IgD-negative memory B cell (primary cell): Measurements from ENCODE around the gene INTS7. TPM values are rescaled to one million over a fixed set of nuclear protein-coding genes. Genes with fewer than 3 reads are reported as not detected.
"Not testable (repeated sequence)": the region's sequence is repeated elsewhere in the genome, so short reads cannot be mapped to it uniquely, and the experiment has no call there.

Experiments used
- H3K27ac Mint-ChIP-seq, 3 donors: one replicate each; pipeline ENCODE4 v1.8.0; 2020 to 2022; ENCODE audit warnings: mild to moderate bottlenecking in 3 of 3, mixed read lengths in 3 of 3, moderate library complexity in 1 of 3
- H3K27me3 Mint-ChIP-seq: one replicate; pipeline ENCODE4 v1.8.0; 2021; ENCODE audit warnings: mixed read lengths
- H3K36me3 Mint-ChIP-seq: one replicate; pipeline ENCODE4 v1.8.0; 2020; ENCODE audit warnings: mild to moderate bottlenecking, mixed read lengths
- H3K4me1 Mint-ChIP-seq, 3 donors: one replicate each; pipeline ENCODE4 v1.8.0; 2020 to 2022; ENCODE audit warnings: mixed read lengths in 3 of 3, mild to moderate bottlenecking in 1 of 3
- H3K4me3 Mint-ChIP-seq, 4 donors: one replicate each; pipeline ENCODE4 v1.8.0; 2020 to 2022; ENCODE audit warnings: mild to moderate bottlenecking in 4 of 4, mixed read lengths in 4 of 4, moderate library complexity in 3 of 4
- H3K9me3 Mint-ChIP-seq, 3 donors: one replicate each; pipeline ENCODE4 v1.8.0; 2020 to 2021; ENCODE audit warnings: mixed read lengths in 3 of 3, mild to moderate bottlenecking in 1 of 3
- polyA plus RNA-seq: library from polyadenylated mRNA; unstranded; fragments of 300-500 nt; fragmentation: Illumina TruSeq; gene quantifications from one replicate; pipeline ENCODE4 v1.2.3, GENCODE V29; 2021

INTS7 gene
- polyA plus RNA-seq, 1 donor from 2014 or later: 14.1 TPM

DNA sequence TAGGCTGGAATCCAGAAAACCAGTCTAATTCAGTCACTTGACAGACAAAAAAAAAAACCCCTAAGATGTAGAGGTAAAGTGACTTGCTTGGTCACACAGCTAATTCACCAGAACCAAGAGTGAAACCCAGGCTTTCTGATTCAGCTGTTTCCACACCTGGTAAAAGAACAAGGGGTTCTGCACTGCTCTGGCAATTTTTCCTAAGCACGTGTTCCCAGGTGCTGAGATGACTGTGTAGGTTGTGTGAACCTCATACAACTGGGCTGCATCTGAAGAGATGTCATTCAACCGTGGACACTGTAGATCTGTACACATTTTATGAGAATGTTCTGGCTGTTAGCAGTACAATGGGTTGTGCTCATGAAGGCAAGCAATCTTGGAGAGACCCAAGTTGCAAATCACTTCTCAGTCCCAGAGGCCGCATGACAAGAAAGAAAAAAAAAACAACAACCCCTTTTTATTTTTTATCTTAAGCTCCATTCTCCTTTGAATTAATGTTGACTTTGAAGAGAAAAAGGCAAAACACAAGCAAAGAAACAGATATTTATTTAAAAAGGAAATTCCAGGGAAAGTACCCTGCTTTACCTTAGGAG is 95.4 kb downstream of the INTS7 start:
- Mint-ChIP-seq H3K27me3 (no peaks in the 10 kb centered on the region), H3K9me3 (no peaks in the 10 kb centered on the region), H3K4me3 (peak overlapping the region in 1 of 4 donors; percentile 52), H3K27ac (peak overlapping the region; percentile 19 to 74 (median 35)), H3K4me1 (peaks cover 25 to 35% (median 32%) of the 10 kb centered on the region in 3 donors), H3K36me3 (peaks cover 2% of the 10 kb centered on the region)

DNA sequence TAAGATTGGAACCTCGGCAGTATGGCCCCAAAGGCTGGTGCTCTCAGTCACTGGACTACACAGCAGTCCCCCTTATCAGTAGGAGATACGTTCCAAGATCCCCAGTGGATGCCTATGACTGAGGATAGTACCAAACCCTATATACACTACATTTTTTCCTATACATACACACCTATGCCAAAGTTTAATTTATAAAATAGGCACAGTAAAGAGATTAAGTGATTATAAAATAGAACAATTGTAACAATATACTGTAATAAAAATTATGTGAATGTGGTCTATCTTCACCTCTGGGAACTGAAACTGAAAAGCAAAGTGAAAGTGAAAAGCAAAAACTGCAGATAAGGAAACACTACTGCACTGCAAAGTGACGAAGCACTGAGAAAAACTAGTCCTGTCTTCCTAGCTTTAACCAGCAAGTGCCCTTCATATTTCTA is 96.8 kb downstream of the INTS7 start:
- Mint-ChIP-seq H3K4me1 (peaks cover 29 to 44% (median 30%) of the 10 kb centered on the region in 3 donors), H3K4me3 (peak overlapping the region in 3 of 4 donors; percentile 28 to 75 (median 72))

DNA sequence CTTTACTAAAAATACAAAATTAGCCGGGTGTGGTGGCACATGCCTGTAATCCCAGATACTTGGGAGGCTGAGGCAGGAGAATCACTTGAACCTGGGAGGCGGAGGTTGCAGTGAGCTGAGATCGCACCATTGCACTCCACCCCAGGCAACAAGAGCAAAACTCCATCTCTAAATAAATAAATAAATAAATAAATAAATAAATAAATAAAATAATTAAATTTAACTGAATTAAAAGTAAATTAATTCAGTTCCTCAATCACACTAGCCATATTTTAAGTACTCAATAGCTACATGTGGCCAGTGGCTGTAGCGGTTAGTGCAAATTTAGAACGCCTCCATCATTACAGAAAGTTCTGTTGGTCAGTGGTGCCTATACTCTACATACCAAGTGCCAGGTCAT is 97.9 kb downstream of the INTS7 start:
- not testable (repeated sequence) for H3K9me3 Mint-ChIP-seq, H3K4me3 Mint-ChIP-seq, H3K27ac Mint-ChIP-seq, H3K27me3 Mint-ChIP-seq, H3K36me3 Mint-ChIP-seq
- H3K4me1 Mint-ChIP-seq: peaks cover 30 to 40% (median 30%) of the 10 kb centered on the region in 3 donors

More for the DNA sequence above, 96.8 kb downstream of the INTS7 start:
- Mint-ChIP-seq H3K9me3 (no peaks in the 10 kb centered on the region), H3K27ac (peak overlapping the region in 2 of 3 donors; percentile 8 to 59), H3K36me3 (peaks cover 2% of the 10 kb centered on the region), H3K27me3 (no peaks in the 10 kb centered on the region)

DNA sequence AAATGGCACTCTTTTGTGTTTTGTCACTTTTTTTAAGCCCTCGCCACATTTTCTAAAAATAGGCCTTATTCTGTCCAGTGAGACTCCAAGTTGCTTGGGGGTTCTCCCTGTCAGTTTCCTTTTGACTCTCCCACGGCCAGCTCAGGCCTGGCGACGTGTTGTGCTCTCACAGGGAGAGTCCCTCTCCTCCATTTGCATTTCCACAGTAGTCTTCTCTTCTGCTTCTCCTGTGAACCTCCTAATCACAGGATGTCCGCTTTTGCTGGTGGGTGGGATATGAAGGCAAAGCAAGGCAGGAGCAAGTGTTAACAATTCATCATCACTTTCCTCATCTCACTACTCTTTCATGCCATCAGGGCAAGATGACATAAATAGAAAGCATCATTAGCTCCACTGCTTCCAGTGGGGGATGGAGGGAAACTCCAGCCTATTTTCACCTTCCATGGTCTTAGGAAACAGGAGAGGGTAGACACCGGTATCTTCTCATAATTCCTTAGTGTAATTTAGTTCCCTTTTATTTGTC is 99.8 kb downstream of the INTS7 start:
- H3K27ac Mint-ChIP-seq: peak overlapping the region in 1 of 3 donors; percentile 69

DNA sequence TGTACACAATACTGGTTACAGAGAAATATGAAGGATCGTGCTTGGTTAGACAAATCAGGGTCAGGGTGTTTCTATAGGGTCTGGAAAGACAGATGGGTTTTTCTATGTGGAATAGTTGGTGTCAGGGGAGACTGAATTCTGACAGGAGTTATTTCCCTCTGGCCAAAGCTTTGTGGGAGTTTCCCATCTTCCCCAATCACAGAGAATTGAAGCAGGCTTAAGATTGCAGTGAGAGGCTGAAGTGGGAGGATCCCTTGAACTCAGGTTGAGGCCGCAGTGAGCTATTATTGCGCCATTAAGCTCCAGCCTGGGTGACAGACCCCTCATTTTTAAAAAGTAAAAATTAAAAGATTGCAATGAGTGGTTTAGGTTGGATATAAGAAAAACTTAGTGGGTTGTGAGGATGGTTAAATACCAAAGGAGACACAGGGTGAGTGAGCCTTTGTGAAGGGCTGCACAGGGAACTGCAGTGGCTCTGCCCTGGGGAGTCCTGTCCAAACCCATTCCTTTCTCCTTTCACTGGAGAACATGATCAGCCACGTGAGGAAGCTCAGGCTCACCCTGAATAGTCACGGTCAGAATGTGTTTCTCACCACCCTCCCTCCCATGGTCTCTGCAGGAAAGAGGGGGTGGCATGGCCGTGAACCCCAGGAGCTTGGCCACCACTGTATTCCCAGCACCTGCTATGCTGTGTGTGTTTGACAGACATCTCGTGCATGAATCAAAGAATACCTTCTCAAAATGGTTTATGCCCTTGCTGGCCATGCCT is 101.2 kb downstream of the INTS7 start:
- Mint-ChIP-seq H3K9me3 (no peaks in the 10 kb centered on the region), H3K4me3 (no peak overlapping the region), H3K27ac (peak overlapping the region in 1 of 3 donors; percentile 3), H3K27me3 (no peaks in the 10 kb centered on the region), H3K4me1 (peaks cover 22 to 32% (median 27%) of the 10 kb centered on the region in 3 donors), H3K36me3 (peaks cover 2% of the 10 kb centered on the region)

More for the DNA sequence above, 99.8 kb downstream of the INTS7 start:
- H3K36me3 Mint-ChIP-seq: peaks cover 2% of the 10 kb centered on the region
- no peaks in the 10 kb centered on the region for H3K9me3 Mint-ChIP-seq
- H3K27me3 Mint-ChIP-seq: no peaks in the 10 kb centered on the region
- peak overlapping the region in 2 of 4 donors; percentile 0 to 58 for H3K4me3 Mint-ChIP-seq
- H3K4me1 Mint-ChIP-seq: peaks cover 29 to 37% (median 30%) of the 10 kb centered on the region in 3 donors

DNA sequence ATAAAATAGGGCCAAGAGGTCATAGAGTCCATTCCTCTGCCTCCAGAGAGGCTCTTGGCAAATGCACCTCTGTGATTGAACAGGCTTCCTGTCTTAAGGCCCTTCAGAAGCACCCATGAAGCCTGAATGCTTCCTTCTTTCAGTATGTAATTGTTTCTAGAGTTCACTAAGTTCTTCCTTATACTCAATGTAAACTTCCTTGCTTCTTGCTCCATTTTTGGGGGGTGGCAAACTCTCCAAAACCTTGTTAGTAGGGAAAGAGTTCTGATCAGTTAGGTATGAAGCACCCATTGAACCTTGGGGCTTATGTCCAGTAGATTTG is 102.5 kb downstream of the INTS7 start:
- peaks cover 2% of the 10 kb centered on the region for H3K36me3 Mint-ChIP-seq
- H3K4me1 Mint-ChIP-seq: peaks cover 13 to 28% (median 18%) of the 10 kb centered on the region in 3 donors
- H3K9me3 Mint-ChIP-seq: no peaks in the 10 kb centered on the region
- H3K4me3 Mint-ChIP-seq: no peak overlapping the region
- no peak overlapping the region for H3K27ac Mint-ChIP-seq
- H3K27me3 Mint-ChIP-seq: no peaks in the 10 kb centered on the region

DNA sequence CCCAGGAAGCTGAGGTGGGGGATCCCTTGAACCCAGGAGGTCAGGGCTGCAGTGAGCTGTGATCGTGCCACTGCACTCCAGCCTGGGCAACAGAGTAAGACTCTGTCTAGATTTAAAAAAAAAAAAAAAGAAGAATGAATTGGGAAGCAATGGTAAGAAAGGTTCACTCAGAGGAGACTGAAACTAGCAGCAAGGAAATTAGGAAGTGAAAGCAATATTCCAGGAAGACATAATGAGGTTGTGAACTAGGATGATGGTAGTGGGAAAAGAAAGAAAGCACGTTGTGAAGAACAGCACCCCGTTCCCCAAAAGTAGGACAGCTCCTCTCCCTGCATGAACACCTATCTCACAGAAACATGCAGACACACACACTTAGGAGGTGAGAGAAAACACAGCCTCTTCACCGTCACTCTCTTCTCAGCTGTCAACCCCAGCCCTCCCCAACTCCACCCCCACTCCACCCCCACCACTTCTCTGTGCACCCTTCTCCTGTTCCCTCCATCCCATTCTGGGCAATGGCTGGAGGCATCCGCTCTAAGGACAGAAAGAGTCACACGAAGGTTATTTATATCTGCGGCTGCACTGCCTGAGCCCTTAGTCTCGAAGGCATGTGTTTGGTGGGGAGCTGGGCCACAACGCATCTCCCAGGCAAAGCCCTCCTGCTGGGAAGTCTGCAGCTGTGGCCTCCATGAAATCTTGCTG is 103.0 kb downstream of the INTS7 start:
- Mint-ChIP-seq H3K36me3 (peaks cover 2% of the 10 kb centered on the region), H3K27me3 (no peaks in the 10 kb centered on the region), H3K4me1 (peaks cover 13 to 28% (median 18%) of the 10 kb centered on the region in 3 donors), H3K27ac (no peak overlapping the region), H3K4me3 (no peak overlapping the region), H3K9me3 (no peaks in the 10 kb centered on the region)

DNA sequence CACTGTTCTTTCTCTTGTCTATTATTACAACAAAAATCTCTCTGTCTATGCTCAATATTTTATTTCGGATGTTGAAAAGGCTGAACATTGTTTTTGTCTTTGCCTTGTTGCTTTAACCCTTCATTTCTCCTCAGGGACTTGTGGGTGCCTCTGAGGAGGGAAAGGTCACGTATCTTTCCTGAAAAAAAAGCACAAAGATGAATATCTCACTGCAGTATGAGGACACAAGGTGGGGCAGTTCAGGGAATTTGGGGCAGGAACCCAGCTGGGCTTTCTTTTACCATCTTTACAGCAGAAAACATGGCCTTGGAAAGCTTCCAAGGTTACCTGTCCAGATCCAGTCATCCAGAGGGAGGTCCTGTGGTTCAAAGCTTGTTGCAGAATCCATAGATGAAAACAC is 105.7 kb downstream of the INTS7 start:
- peak overlapping the region in 1 of 3 donors; percentile 31 for H3K27ac Mint-ChIP-seq
- peaks cover 2 to 18% (median 9%) of the 10 kb centered on the region in 3 donors for H3K4me1 Mint-ChIP-seq
- no peak overlapping the region for H3K4me3 Mint-ChIP-seq
- no peaks in the 10 kb centered on the region for H3K27me3 Mint-ChIP-seq
- peaks cover 2% of the 10 kb centered on the region for H3K36me3 Mint-ChIP-seq
- H3K9me3 Mint-ChIP-seq: no peaks in the 10 kb centered on the region

DNA sequence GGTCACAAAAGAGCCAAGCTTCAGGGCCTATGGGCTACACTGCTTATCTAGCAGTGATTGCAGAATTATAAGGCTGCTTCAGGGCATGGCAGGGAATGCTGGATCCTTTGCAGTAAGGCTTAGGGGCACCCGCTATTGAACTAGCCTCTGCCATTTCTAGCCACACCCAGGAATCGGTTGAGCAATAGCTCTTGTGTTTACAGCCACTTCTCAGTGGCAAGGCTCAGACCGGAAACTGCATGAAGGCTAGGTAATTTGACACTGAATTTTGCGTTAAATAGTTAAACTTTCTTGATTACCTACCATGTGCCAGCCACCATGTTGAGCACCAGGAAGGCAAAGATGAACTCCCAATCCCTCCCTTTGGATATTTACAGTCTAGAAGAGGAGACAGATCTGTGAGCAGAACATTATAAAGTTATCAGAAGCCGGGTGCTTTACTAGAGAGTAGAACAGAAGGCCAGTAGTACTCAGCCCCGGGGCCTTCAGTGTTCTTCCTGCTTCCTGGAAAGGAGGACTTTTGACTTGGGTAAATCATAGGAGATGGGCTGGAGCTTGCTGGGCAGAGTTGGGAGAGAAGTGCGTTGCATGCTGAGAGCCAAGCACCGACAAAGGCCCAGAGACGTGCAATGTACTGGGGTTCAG is 106.2 kb downstream of the INTS7 start:
- Mint-ChIP-seq H3K27me3 (no peaks in the 10 kb centered on the region), H3K9me3 (no peaks in the 10 kb centered on the region), H3K4me3 (no peak overlapping the region), H3K27ac (no peak overlapping the region), H3K36me3 (peaks cover 2% of the 10 kb centered on the region), H3K4me1 (peaks cover 0 to 18% (median 5%) of the 10 kb centered on the region in 3 donors)

DNA sequence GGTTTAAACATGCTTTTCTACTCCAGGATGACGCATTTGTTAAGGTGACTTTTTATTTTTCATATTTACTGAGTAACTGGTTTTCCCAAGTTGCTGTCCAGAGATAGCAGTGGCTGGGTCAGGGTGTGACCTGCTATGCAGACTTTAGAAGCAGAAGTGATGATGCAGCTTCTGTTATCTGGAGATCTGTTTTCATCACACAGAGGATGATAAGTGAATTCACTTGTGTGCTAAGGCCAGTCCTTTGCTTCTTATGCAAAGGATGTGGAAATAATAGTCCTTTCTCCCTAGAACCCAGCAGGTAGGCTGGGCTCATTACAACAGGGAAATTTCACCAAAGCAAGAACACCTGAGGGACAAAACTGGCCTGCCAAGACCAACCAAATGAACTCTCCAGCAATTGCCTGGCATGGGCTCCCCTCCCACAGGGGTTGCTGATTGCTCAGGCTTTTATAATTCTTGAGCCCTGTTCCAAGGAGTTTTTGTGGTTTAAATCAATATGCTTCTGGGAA is 107.0 kb downstream of the INTS7 start:
- Mint-ChIP-seq H3K27me3 (no peaks in the 10 kb centered on the region), H3K9me3 (no peaks in the 10 kb centered on the region), H3K27ac (no peak overlapping the region), H3K4me3 (no peak overlapping the region), H3K4me1 (peaks cover 0 to 18% (median 5%) of the 10 kb centered on the region in 3 donors), H3K36me3 (peaks cover 2% of the 10 kb centered on the region)

DNA sequence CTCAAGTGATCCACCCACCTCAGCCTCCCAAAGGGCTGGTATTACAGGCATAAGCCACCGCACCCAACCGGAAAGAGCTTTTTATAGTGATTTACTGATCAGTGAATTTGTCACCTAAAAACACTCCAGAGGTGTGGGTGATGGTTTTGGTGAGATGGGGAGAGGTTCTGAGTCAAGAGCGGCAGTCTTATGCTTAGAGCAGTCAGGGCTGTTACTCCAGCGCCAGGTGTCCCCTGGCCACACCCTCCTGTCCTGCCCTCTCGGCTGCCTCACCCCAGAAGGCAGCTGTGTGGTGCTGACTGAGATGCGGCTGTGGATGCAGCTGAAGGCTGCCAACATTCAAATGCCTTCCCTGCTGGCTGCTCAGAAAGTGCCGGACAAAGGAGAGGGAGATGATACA is 110.3 kb downstream of the INTS7 start:
- Mint-ChIP-seq H3K4me3 (no peak overlapping the region), H3K27ac (no peak overlapping the region), H3K4me1 (peaks cover 0 to 12% (median 2%) of the 10 kb centered on the region in 3 donors), H3K27me3 (no peaks in the 10 kb centered on the region), H3K9me3 (no peaks in the 10 kb centered on the region), H3K36me3 (no peaks in the 10 kb centered on the region)

DNA sequence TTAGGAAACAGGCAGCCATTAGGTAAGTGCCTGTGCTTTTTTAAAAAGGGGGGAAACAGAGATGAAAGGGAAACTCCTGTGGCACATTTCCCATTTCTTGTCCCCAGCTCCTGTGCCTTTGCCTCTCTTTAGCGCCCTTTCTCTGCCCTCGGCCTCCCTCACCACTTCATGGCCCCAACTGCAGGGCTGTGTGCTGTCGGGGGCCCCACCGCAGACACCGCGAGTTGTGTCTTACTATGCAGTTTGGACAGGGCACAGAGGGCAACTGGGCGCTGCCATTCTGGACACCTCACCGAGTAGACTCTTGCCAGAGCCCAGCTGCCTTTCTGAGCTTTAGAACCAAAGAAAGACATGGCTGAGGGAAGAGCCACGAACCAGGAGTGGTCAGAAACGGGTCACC is 111.1 kb downstream of the INTS7 start:
- Mint-ChIP-seq H3K4me3 (no peak overlapping the region), H3K27ac (no peak overlapping the region), H3K4me1 (peaks cover 0 to 7% (median 2%) of the 10 kb centered on the region in 3 donors), H3K36me3 (no peaks in the 10 kb centered on the region), H3K9me3 (no peaks in the 10 kb centered on the region), H3K27me3 (no peaks in the 10 kb centered on the region)

DNA sequence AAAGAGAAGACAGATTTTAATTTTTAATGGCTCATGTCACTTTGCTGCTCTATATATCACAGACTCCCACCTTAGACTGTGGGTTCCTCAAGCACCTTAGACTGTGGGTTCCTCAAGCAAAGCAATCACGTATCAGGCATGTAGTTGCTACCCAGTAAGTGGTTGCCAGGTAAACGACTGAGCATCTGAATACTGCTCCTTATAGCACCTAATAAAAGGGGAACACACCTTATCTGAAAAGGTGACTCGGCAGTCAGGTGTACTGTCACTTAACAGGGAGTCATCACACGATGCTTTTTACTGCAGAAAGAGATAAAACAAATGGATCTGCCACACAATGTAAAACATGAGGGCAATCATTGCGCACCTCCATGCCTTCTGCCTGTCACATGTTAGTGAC is 112.3 kb downstream of the INTS7 start:
- H3K36me3 Mint-ChIP-seq: no peaks in the 10 kb centered on the region
- H3K4me1 Mint-ChIP-seq: peaks cover 2 to 4% (median 2%) of the 10 kb centered on the region in 3 donors
- no peaks in the 10 kb centered on the region for H3K9me3 Mint-ChIP-seq
- H3K27me3 Mint-ChIP-seq: no peaks in the 10 kb centered on the region
- no peak overlapping the region for H3K27ac Mint-ChIP-seq
- no peak overlapping the region for H3K4me3 Mint-ChIP-seq

DNA sequence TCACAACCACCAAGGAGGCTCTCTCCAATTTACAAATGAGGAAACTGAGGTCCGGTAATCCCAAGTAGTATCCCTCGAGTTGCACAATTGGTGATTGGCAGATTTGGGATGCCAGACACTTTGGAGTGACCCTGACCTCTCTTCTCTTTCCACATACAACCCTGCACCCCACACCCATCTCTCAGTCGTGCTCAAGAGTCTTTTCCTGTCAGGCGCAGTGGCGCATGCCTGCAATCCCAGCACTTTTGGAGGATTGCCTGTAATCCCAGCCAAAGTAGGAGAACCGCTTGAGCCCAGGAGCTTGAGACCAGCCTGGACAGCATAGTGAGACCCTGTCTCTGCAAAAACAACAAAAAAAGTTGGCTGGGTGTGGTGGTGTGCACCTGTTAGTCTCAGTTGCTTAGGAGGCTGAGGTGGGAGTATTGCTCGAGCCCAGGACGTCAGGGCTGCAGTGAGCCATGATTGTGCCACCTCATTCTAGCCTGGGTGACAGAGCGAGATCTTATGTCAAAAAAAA is 113.7 kb downstream of the INTS7 start:
- Mint-ChIP-seq H3K9me3 (peaks cover 0 to 1% (median 0%) of the 10 kb centered on the region in 3 donors), H3K27ac (no peak overlapping the region), H3K27me3 (peaks cover 4% of the 10 kb centered on the region), H3K4me1 (peaks cover 2 to 4% (median 3%) of the 10 kb centered on the region in 3 donors), H3K36me3 (no peaks in the 10 kb centered on the region), H3K4me3 (no peak overlapping the region)
